Activated naive CD8-positive, alpha-beta T cell treated with anti-CD3 and anti-CD28 coated beads, Interleukin-2, amount 10 ng/mL, durations not matched to agents 7 days and 5 days (primary cell): Measurements from ENCODE around the gene OR51Q1. TPM values are rescaled to one million over a fixed set of nuclear protein-coding genes. Genes with fewer than 3 reads are reported as not detected.

Source experiments
- ATAC-seq: fragments of 150-1000 bp; cut with Tn5 transposase; one replicate; pipeline ENCODE4 v1.10.0; 2021; ENCODE audit warnings: low read depth, moderate library complexity
- POLR2A ChIA-PET: fragments of 350-600 bp; sonication (Branson Sonifier 250); formaldehyde crosslinking; loops from one replicate; lab custom pipeline; 2021; ENCODE audit warnings: antibody characterized with exemption; lab: Charles Lee
- DNase-seq: peaks from one replicate; pipeline ENCODE4 v3.0.0; 2021
- H3K27ac Mint-ChIP-seq: one replicate; pipeline ENCODE4 v1.8.0; 2022; ENCODE audit warnings: mild to moderate bottlenecking, mixed read lengths
- H3K27me3 Mint-ChIP-seq: one replicate; pipeline ENCODE4 v1.8.0; 2022; ENCODE audit warnings: mild to moderate bottlenecking, moderate library complexity, mixed read lengths
- H3K36me3 Mint-ChIP-seq: one replicate; pipeline ENCODE4 v1.8.0; 2021; ENCODE audit warnings: mild to moderate bottlenecking, mixed read lengths
- H3K4me1 Mint-ChIP-seq: one replicate; pipeline ENCODE4 v1.8.0; 2021; ENCODE audit warnings: mixed read lengths
- H3K4me3 Mint-ChIP-seq: one replicate; pipeline ENCODE4 v1.8.0; 2022; ENCODE audit warnings: mild to moderate bottlenecking, moderate library complexity, mixed read lengths
- H3K9me3 Mint-ChIP-seq: one replicate; pipeline ENCODE4 v1.8.0; 2021; ENCODE audit warnings: mixed read lengths
- total RNA-seq, 2 experiments: library from RNA; stranded (reverse); gene quantifications; one replicate each; pipeline ENCODE4 v1.2.3, GENCODE V29; 2021

Gene OR51Q1
- total RNA-seq, 2 experiments from 2014 or later, result not detected

DNA sequence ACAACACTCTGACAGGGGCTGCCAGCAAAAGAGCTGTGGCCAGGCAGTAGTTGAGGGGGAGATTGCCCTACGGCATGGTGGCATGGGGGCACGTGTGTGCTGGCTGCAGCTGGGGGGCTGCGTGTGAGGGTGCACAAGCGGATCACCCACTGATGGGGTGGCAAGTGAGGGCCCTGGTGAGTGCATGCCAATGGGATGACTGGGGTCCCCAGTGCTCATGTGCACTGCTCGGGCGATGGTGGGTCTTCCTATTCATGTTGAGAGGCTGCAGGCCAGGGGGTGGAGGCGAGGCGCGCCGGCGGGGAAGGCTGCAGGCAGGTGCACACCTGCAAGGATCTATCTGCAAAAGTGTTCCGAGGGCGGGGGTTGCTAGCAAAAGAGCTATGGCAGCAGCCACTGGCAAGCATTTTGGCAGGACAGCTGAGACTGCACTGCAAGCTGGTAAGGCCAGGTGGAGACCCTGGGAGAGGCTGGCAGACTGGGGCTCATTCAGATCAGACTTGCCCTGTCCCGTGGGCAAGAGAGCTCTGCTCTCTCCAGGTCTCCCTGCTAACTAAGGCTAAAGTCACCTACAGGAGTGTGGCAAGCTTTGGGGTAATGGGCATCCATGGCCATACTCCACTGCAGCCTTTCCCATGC, 39.2 kb downstream of the OR51Q1 start:
- ATAC-seq, result no peak
- Mint-ChIP-seq H3K27me3 (no peaks in the 10 kb centered on the region), H3K27ac (no peak overlapping the region), H3K4me1 (no peaks in the 10 kb centered on the region), H3K36me3 (no peaks in the 10 kb centered on the region), H3K4me3 (no peak overlapping the region), H3K9me3 (no peaks in the 10 kb centered on the region)
- no peak for DNase-seq
- POLR2A ChIA-PET, result no interaction called here

- POLR2A ChIA-PET, result no interaction called here
- H3K4me1 Mint-ChIP-seq, result peaks cover 4% of the 10 kb centered on the region
- H3K9me3 Mint-ChIP-seq, result no peaks in the 10 kb centered on the region
- peaks cover 3% of the 10 kb centered on the region for H3K27me3 Mint-ChIP-seq
- no peak for DNase-seq
- no peak overlapping the region for H3K27ac Mint-ChIP-seq
- H3K4me3 Mint-ChIP-seq, result no peak overlapping the region
- no peaks in the 10 kb centered on the region for H3K36me3 Mint-ChIP-seq
- ATAC-seq, result no peak
These were observed 45.6 kb downstream of the OR51Q1 start for GRCh38 chr11:5467527-5467926.

Other genes with a start within 250 kb of the OR51Q1 start
- gene OR51V1, start 221.4 kb upstream of the OR51Q1 start, total RNA-seq, result not detected
- gene HBB, start 195.0 kb upstream of the OR51Q1 start, total RNA-seq, result not detected
- not detected for gene HBD, start 187.6 kb upstream of the OR51Q1 start, total RNA-seq
- not detected for gene HBG1, start 172.3 kb upstream of the OR51Q1 start, total RNA-seq
- not detected for gene HBG2, start 167.3 kb upstream of the OR51Q1 start, total RNA-seq
- not detected for gene HBE1, start 152.2 kb upstream of the OR51Q1 start, total RNA-seq
- not detected for gene OR51B4, start 120.2 kb upstream of the OR51Q1 start, total RNA-seq
- not detected for gene OR51B2, start 97.8 kb upstream of the OR51Q1 start, total RNA-seq
- gene OR51B5, start 78.6 kb upstream of the OR51Q1 start, total RNA-seq, result not detected
- not detected for gene OR51B6, start 70.6 kb upstream of the OR51Q1 start, total RNA-seq
- not detected for gene OR51M1, start 38.3 kb upstream of the OR51Q1 start, total RNA-seq
- gene OR51I1, start 19.4 kb downstream of the OR51Q1 start, total RNA-seq, result not detected
- gene OR51I2, start 27.2 kb downstream of the OR51Q1 start, total RNA-seq, result not detected
- gene OR52D1, start 66.6 kb downstream of the OR51Q1 start, total RNA-seq, result not detected
- gene UBQLN3, start 87.8 kb downstream of the OR51Q1 start, total RNA-seq, result under 1 TPM in 1 of 2 experiments, not detected in 1; 0.17 TPM
- under 1 TPM; 0.30 to 0.60 TPM for gene UBQLNL, start 94.6 kb downstream of the OR51Q1 start, total RNA-seq
- not detected for gene OR52H1, start 126.4 kb downstream of the OR51Q1 start, total RNA-seq
- gene OR52B6, start 158.8 kb downstream of the OR51Q1 start, total RNA-seq, result not detected
- gene TRIM6, start 174.5 kb downstream of the OR51Q1 start, total RNA-seq, result 1 to 10 TPM; 1.5 to 2.7 TPM
- gene TRIM34, start 202.9 kb downstream of the OR51Q1 start, total RNA-seq, result 10 to 100 TPM; 17.3 to 17.5 TPM